Measurements from ENCODE around the gene FSTL4. TPM values are rescaled to one million over a fixed set of nuclear protein-coding genes. Genes with fewer than 3 reads are reported as not detected.
"Not testable (repeated sequence)": the region's sequence is repeated elsewhere in the genome, so short reads cannot be mapped to it uniquely, and the experiment has no call there.

FSTL4 gene
- total RNA-seq, 2 experiments from 2014 or later = not detected

- Histone ChIP-seq H3K9me3 (ENCODE audit: low read length) (no peaks in the 10 kb centered on the region), H3K4me3 (ENCODE audit: low read depth, low read length, poor library complexity, severe bottlenecking) (no peak overlapping the region), H3K9me2 (ENCODE audit: insufficient read depth, low read length) (no peaks in the 10 kb centered on the region), H3K27ac (ENCODE audit: low read depth, low read length, poor library complexity, severe bottlenecking) (no peak overlapping the region), H2AFZ (ENCODE audit: low read length) (no peak overlapping the region), H3K36me3 (ENCODE audit: insufficient read depth, low read length) (no peaks in the 10 kb centered on the region), H3K79me2 (ENCODE audit: insufficient read depth, low read depth, low read length) (no peaks in the 10 kb centered on the region), H3K4me2 (ENCODE audit: low read length) (no peak overlapping the region), H3K4me1 (ENCODE audit: insufficient read depth, low read length, poor library complexity, severe bottlenecking) (no peaks in the 10 kb centered on the region), H4K20me1 (ENCODE audit: insufficient read depth, low read length) (no peaks in the 10 kb centered on the region)
- TF ChIP-seq CTCF (conservative IDR thresholded peaks at IDR 0.05; ENCODE audit: low read length) (no peak), EZH2phosphoT487 (IDR thresholded peaks at IDR 0.05; ENCODE audit: borderline replicate concordance, low read depth, low read length) (no peak)
- no peak for DNase-seq (ENCODE audit: low spot score)
- intact Hi-C loops (cut with micrococcal nuclease; ENCODE audit: unreplicated experiment) = no loop called here
- POLR2A ChIA-PET = no interaction called here
- CTCF ChIA-PET (ENCODE audit: unreplicated experiment) = no interaction called here
- no TSS peak for BruUV-seq (replicated peaks)
Observed at GRCh38 chr5:133446440-133446839, 165.9 kb downstream of the FSTL4 start.

- intact Hi-C loops (cut with micrococcal nuclease; ENCODE audit: unreplicated experiment) = no loop called here
- Histone ChIP-seq H3K4me1 (ENCODE audit: insufficient read depth, low read length, poor library complexity, severe bottlenecking) (no peaks in the 10 kb centered on the region), H3K79me2 (ENCODE audit: insufficient read depth, low read depth, low read length) (no peaks in the 10 kb centered on the region), H3K9me3 (ENCODE audit: low read length) (no peaks in the 10 kb centered on the region), H3K4me3 (ENCODE audit: low read depth, low read length, poor library complexity, severe bottlenecking) (no peak overlapping the region), H2AFZ (ENCODE audit: low read length) (no peak overlapping the region), H4K20me1 (ENCODE audit: insufficient read depth, low read length) (no peaks in the 10 kb centered on the region), H3K4me2 (ENCODE audit: low read length) (no peak overlapping the region), H3K27ac (ENCODE audit: low read depth, low read length, poor library complexity, severe bottlenecking) (no peak overlapping the region), H3K9me2 (ENCODE audit: insufficient read depth, low read length) (no peaks in the 10 kb centered on the region), H3K36me3 (ENCODE audit: insufficient read depth, low read length) (no peaks in the 10 kb centered on the region)
- POLR2A ChIA-PET = interaction anchor here (0.6 kb wide), 1 partner anchor 10 kb away, joined by 4 read pairs; no protein-coding TSS in a partner anchor
- no TSS peak for BruUV-seq (replicated peaks)
- TF ChIP-seq EZH2phosphoT487 (IDR thresholded peaks at IDR 0.05; ENCODE audit: borderline replicate concordance, low read depth, low read length) = no peak
- TF ChIP-seq CTCF (conservative IDR thresholded peaks at IDR 0.05; ENCODE audit: low read length) = no peak
- DNase-seq (ENCODE audit: low spot score) = no peak
- CTCF ChIA-PET (ENCODE audit: unreplicated experiment) = no interaction called here
Observed at GRCh38 chr5:133445744-133446143, 166.6 kb downstream of the FSTL4 start.

- not testable (repeated sequence) for DNase-seq (ENCODE audit: low spot score)
Observed at GRCh38 chr5:133445204-133445603, 167.1 kb downstream of the FSTL4 start.

More at GRCh38 chr5:133445204-133445603, 167.1 kb downstream of the FSTL4 start:
- H3K79me2 ChIP-seq (ENCODE audit: insufficient read depth, low read depth, low read length); H3K9me2 ChIP-seq (ENCODE audit: insufficient read depth, low read length); H3K4me2 ChIP-seq (ENCODE audit: low read length); CTCF ChIA-PET (ENCODE audit: unreplicated experiment); intact Hi-C loops (cut with micrococcal nuclease; ENCODE audit: unreplicated experiment); H3K36me3 ChIP-seq (ENCODE audit: insufficient read depth, low read length); BruUV-seq (replicated peaks); H3K9me3 ChIP-seq (ENCODE audit: low read length); H3K4me3 ChIP-seq (ENCODE audit: low read depth, low read length, poor library complexity, severe bottlenecking); POLR2A ChIA-PET; H2AFZ ChIP-seq (ENCODE audit: low read length); H3K27ac ChIP-seq (ENCODE audit: low read depth, low read length, poor library complexity, severe bottlenecking); H3K4me1 ChIP-seq (ENCODE audit: insufficient read depth, low read length, poor library complexity, severe bottlenecking); H4K20me1 ChIP-seq (ENCODE audit: insufficient read depth, low read length): not testable (repeated sequence)
